Measurements from ENCODE around the gene ATRNL1. TPM values are rescaled to one million over a fixed set of nuclear protein-coding genes. Genes with fewer than 3 reads are reported as not detected.

The ATRNL1 gene
- total RNA-seq, 4 donors from 2014 or later = 0.34 to 0.98 (median 0.44) TPM; not detected in 1

- no peak for TF ChIP-seq CTCF (IDR thresholded peaks at IDR 0.05; ENCODE audit: low read depth)
Observed at GRCh38 chr10:115760131-115760530, 667.0 kb downstream of the ATRNL1 start.

- no peak for TF ChIP-seq CTCF (IDR thresholded peaks at IDR 0.05; ENCODE audit: low read depth)
Observed at GRCh38 chr10:115761166-115761565, 668.0 kb downstream of the ATRNL1 start.

- no peak for TF ChIP-seq CTCF (IDR thresholded peaks at IDR 0.05; ENCODE audit: low read depth)
Observed at GRCh38 chr10:115762029-115762428, 668.9 kb downstream of the ATRNL1 start.

GRCh38 chr10:115771755-115772154 lies 678.6 kb downstream of the ATRNL1 start:
- TF ChIP-seq CTCF (IDR thresholded peaks at IDR 0.05; ENCODE audit: low read depth) = no peak

GRCh38 chr10:115772606-115773005 lies 679.4 kb downstream of the ATRNL1 start:
- no peak for TF ChIP-seq CTCF (IDR thresholded peaks at IDR 0.05; ENCODE audit: low read depth)

GRCh38 chr10:115773832-115774231 lies 680.7 kb downstream of the ATRNL1 start:
- TF ChIP-seq CTCF (IDR thresholded peaks at IDR 0.05; ENCODE audit: low read depth) = no peak

GRCh38 chr10:115774721-115775120 lies 681.6 kb downstream of the ATRNL1 start:
- TF ChIP-seq CTCF (IDR thresholded peaks at IDR 0.05; ENCODE audit: low read depth) = no peak

All from subcutaneous adipose tissue (tissue), 4 donors.